Ovary (tissue), 3 donors: Measurements from ENCODE around the gene KRTAP12-1.
"Not testable (repeated sequence)": the region's sequence is repeated elsewhere in the genome, so short reads cannot be mapped to it uniquely, and the experiment has no call there.

Experiments
- CTCF ChIP-seq, 3 donors: fragments of 450-650 bp in 2 of 3; fragments of 200-600 bp in 1 of 3; IDR thresholded peaks; one replicate each; pipeline versions ENCODE4 v1.5.1 to v1.8.0; 2016 to 2022; ENCODE audit warnings: antibody characterized with exemption in 3 of 3, mild to moderate bottlenecking in 1 of 3
- POLR2A ChIP-seq: fragments of 450-650 bp; IDR thresholded peaks from one replicate; pipeline ENCODE4 v1.6.1; 2017; ENCODE audit warnings: antibody characterized with exemption, mild to moderate bottlenecking, moderate library complexity
- donor health status: DM: no; HTN: no; CAD: no.

- TF ChIP-seq POLR2A; CTCF (IDR thresholded peaks at IDR 0.05): not testable (repeated sequence)
Measured at GRCh38 chr21:44637851-44638348, 44.1 kb downstream of the KRTAP12-1 start.
